Measurements from ENCODE around the gene EPHA6. TPM values are rescaled to one million over a fixed set of nuclear protein-coding genes. Genes with fewer than 3 reads are reported as not detected.

Gene EPHA6
- total RNA-seq, 1 experiment from 2014 or later, result 0.61 TPM

DNA sequence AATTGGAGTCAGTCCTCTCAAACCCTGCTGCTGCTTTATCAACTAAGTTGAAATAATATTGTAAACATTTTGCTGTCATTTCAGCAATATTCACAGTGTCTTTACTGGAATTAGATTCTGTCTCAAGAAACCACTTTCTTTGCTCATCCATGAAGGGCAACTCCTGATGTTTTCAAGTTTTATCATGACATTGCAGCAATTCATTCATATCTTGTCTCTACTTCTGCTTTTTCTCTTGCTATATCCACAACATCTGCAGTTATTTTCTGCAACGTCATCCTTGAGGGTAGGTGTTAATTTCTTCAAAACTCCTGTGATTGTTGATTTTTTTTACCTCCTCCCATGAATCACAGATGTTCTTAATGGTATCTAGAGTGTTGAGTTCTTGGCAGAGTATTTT, 181.6 kb downstream of the EPHA6 start:
- no peak overlapping the region for H3K4me2 ChIP-seq (ENCODE audit: insufficient read depth, insufficient read length, low read length)
- no CpG with 5 or more reads among the region's 1 CpG for WGBS (ENCODE audit: extremely low coverage, insufficient read length, low lambda C conversion rate)

More for the DNA sequence above, 181.6 kb downstream of the EPHA6 start:
- H3K27ac ChIP-seq (ENCODE audit: insufficient read length, low read depth, low read length), result no peak overlapping the region
- no peak overlapping the region for H3T11ph ChIP-seq (ENCODE audit: low read length)
- no peaks in the 10 kb centered on the region for H3K9me3 ChIP-seq (ENCODE audit: control insufficient read depth, low read depth, low read length)
- no peak overlapping the region for H4K5ac ChIP-seq (ENCODE audit: insufficient read length, low read depth, low read length)
- Mint-ChIP-seq H3K27me3 (ENCODE audit: low read depth) (no peaks in the 10 kb centered on the region), H3K9me3 (0 out of 5 replicates have a peak, but pooled peaks cover 0 to 3% of the 10 kb centered on the region in 2 experiments), H3K27ac (no peak overlapping the region), H3K4me1 (peaks cover 0 to 3% of the 10 kb centered on the region in 2 experiments; a peak in 1 of 4 replicates), H3K4me3 (no peak overlapping the region), H3K36me3 (ENCODE audit: insufficient read depth in 1 of 3, low read depth in 3 of 3) (no peaks in the 10 kb centered on the region)
- no peak overlapping the region for H2BK12ac ChIP-seq (ENCODE audit: insufficient read length, low read depth, low read length)
- H3K4ac ChIP-seq (ENCODE audit: low read depth, low read length), result no peak overlapping the region
- H3K4me1 ChIP-seq (ENCODE audit: insufficient read depth, low read length), result no peaks in the 10 kb centered on the region
- no peak for DNase-seq
- H4K8ac ChIP-seq (replicated peaks; ENCODE audit: insufficient read length, low read depth, low read length), result no peak overlapping the region
- no peak overlapping the region for H3K56ac ChIP-seq (ENCODE audit: insufficient read length, low read depth, low read length)
- no peak overlapping the region for H2BK120ac ChIP-seq (ENCODE audit: low read depth, low read length, poor library complexity, severe bottlenecking)
- no peaks in the 10 kb centered on the region for H3K23me2 ChIP-seq (ENCODE audit: insufficient read length, low read depth, low read length, poor library complexity, severe bottlenecking)
- no peaks in the 10 kb centered on the region for H3K79me2 ChIP-seq (ENCODE audit: insufficient read depth, low read length)
- no peak overlapping the region for H4K91ac ChIP-seq (ENCODE audit: insufficient read length, low read depth, low read length)
- TF ChIP-seq, protein P1, sequence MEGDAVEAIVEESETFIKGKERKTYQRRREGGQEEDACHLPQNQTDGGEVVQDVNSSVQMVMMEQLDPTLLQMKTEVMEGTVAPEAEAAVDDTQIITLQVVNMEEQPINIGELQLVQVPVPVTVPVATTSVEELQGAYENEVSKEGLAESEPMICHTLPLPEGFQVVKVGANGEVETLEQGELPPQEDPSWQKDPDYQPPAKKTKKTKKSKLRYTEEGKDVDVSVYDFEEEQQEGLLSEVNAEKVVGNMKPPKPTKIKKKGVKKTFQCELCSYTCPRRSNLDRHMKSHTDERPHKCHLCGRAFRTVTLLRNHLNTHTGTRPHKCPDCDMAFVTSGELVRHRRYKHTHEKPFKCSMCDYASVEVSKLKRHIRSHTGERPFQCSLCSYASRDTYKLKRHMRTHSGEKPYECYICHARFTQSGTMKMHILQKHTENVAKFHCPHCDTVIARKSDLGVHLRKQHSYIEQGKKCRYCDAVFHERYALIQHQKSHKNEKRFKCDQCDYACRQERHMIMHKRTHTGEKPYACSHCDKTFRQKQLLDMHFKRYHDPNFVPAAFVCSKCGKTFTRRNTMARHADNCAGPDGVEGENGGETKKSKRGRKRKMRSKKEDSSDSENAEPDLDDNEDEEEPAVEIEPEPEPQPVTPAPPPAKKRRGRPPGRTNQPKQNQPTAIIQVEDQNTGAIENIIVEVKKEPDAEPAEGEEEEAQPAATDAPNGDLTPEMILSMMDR (conservative IDR thresholded peaks at IDR 0.05), result no peak
- no peak overlapping the region for H2AFZ ChIP-seq (ENCODE audit: low read length)
- no peaks in the 10 kb centered on the region for H3K79me1 ChIP-seq (ENCODE audit: insufficient read depth, low read depth, low read length, poor library complexity, severe bottlenecking)
- no peak overlapping the region for H2BK20ac ChIP-seq (ENCODE audit: low read depth, low read length, poor library complexity, severe bottlenecking)
- H3K9ac ChIP-seq (ENCODE audit: extremely low read depth, insufficient read length, low read length), result no peak overlapping the region
- H3K27me3 ChIP-seq (ENCODE audit: insufficient read depth, low read length), result no peaks in the 10 kb centered on the region
- H4K20me1 ChIP-seq (ENCODE audit: control insufficient read depth, insufficient read depth, insufficient read length), result no peaks in the 10 kb centered on the region
- no peak overlapping the region for H3K14ac ChIP-seq (ENCODE audit: insufficient read depth, low read length)
- H2BK5ac ChIP-seq (ENCODE audit: insufficient read length, low read length), result no peak overlapping the region
- no peak overlapping the region for H2AK5ac ChIP-seq (ENCODE audit: insufficient read length, low read length)
- H3K18ac ChIP-seq (ENCODE audit: insufficient read length, low read depth, low read length), result no peak overlapping the region
- H3K23ac ChIP-seq (ENCODE audit: insufficient read length, low read depth, low read length), result no peak overlapping the region
- no peak overlapping the region for H2BK15ac ChIP-seq (ENCODE audit: low read depth, low read length)
